MM.1S (cell line): ENCODE measurements around the gene CLIC4.

Experiments
- EZH2 ChIP-seq: fragments of 300-600 bp; sonication (generic); optimal IDR thresholded peaks from 2 replicates; pipeline ENCODE3; 2017; ENCODE audit warnings: low read depth, mild to moderate bottlenecking, antibody characterized with exemption, low read length, mixed read lengths
- EZH2phosphoT487 ChIP-seq: fragments of 300-600 bp; sonication (generic); IDR thresholded peaks from 2 replicates; pipeline ENCODE4 v1.6.1; 2018; ENCODE audit warnings: antibody characterized with exemption, low read length
- TF ChIP-seq, protein P1 (sequence below): fragments of 300-600 bp; sonication (generic); IDR thresholded peaks from 2 replicates; pipeline ENCODE4 v1.5.1; 2016; ENCODE audit warnings: antibody characterized with exemption, low read length, mixed read lengths

DNA sequence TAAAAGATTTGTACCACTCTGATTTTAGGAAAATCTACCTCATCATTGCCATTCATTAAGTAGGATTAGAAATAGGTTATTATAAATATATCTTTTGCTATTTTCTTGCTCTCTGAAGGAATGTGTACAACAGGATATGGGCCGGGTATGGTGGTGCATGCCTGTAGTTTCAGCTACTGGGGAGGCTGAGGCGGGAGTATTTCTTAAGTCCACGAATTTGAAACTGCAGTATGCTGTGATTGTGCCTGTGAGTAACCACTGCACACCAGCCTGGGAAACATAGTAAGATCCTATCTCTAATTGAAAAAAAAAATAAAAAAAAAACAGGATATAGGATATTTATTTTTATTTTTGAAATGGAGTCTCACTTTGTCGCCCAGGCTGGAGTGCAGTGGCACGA lies 50.0 kb downstream of the CLIC4 start:
- TF ChIP-seq, protein P1, sequence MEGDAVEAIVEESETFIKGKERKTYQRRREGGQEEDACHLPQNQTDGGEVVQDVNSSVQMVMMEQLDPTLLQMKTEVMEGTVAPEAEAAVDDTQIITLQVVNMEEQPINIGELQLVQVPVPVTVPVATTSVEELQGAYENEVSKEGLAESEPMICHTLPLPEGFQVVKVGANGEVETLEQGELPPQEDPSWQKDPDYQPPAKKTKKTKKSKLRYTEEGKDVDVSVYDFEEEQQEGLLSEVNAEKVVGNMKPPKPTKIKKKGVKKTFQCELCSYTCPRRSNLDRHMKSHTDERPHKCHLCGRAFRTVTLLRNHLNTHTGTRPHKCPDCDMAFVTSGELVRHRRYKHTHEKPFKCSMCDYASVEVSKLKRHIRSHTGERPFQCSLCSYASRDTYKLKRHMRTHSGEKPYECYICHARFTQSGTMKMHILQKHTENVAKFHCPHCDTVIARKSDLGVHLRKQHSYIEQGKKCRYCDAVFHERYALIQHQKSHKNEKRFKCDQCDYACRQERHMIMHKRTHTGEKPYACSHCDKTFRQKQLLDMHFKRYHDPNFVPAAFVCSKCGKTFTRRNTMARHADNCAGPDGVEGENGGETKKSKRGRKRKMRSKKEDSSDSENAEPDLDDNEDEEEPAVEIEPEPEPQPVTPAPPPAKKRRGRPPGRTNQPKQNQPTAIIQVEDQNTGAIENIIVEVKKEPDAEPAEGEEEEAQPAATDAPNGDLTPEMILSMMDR, result no peak
- TF ChIP-seq EZH2 (no peak), EZH2phosphoT487 (no peak)
